Middle frontal gyrus (tissue), 1 donor: Measurements from ENCODE around the gene KIF21B.
"Not testable (repeated sequence)": the region's sequence is repeated elsewhere in the genome, so short reads cannot be mapped to it uniquely, and the experiment has no call there.

ENCODE experiments used
- DNase-seq: peaks from one replicate; pipeline ENCODE4 v3.0.0-alpha.2; 2015; ENCODE audit warnings: low spot score; ENCODE audit errors: extremely low spot score

Gene KIF21B

DNA sequence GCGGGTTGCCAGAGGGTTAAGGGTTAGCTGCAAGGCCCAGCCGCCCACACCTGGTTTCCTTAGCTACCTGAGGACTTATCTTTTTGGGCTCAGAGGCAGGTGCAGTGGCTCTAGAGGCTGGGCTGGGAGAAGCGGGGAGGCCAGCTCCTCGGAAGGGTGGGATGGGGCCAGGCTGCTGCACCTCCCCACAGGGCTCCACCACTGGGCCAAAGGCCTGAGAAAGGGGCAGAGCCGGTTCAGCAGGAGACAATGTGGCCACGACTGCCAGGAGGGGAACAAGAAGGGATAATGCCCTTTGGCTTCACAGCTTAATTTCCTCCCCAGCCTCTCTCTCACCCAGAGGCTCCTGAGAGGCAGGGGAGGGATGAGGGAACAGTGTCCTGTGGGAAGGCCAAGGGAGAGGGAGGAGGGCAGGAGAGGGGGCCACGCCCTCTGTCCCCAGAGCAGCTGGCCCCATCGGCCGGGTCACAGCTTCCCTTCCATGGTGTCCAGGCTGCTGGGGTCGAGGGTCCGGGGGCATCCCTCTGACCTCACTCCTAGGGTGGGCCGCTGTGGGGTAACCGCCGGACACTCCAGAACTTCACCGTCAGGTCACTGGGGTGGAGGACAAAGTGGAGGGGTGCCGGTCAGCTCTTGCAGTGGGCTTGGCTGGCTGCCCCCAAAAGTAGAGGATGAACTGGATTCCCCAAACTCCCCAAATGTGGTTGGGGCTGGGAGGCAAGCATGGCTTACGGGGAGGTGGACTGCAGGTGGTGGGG is 50.4 kb downstream of the KIF21B start:
- DNase-seq = no peak

GRCh38 chr1:200971955-200972711 is 51.4 kb downstream of the KIF21B start:
- DNase-seq = peak; percentile 69

DNA sequence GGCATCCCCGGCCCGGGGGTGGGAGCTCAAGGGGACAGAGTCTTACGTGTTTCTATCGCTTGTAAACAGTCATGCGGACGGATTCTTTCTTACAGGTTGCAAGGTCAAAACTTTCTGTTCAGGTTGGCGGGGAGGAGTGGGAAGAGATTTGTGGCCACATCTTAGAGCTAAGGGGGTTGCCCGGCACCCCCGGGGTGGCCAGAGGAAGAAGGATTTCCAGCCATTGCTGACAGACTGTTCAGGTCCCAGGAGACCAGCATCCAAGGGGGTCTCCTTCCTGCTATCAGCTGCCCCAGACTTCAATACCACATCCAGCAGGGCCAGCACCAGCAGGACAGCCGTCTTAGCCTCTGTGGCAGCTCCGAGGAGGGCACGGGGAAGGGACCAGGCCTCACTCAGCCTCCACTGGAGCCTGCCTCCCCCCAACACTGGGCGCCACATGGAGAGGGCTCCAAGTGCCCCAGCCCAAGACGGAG is 52.0 kb downstream of the KIF21B start:
- no peak for DNase-seq

GRCh38 chr1:200970771-200971427 is 52.6 kb downstream of the KIF21B start:
- no peak for DNase-seq

- no peak for DNase-seq
Measured at GRCh38 chr1:200969726-200970561, 53.6 kb downstream of the KIF21B start.

GRCh38 chr1:200968469-200969410 is 54.8 kb downstream of the KIF21B start:
- DNase-seq = no peak

DNA sequence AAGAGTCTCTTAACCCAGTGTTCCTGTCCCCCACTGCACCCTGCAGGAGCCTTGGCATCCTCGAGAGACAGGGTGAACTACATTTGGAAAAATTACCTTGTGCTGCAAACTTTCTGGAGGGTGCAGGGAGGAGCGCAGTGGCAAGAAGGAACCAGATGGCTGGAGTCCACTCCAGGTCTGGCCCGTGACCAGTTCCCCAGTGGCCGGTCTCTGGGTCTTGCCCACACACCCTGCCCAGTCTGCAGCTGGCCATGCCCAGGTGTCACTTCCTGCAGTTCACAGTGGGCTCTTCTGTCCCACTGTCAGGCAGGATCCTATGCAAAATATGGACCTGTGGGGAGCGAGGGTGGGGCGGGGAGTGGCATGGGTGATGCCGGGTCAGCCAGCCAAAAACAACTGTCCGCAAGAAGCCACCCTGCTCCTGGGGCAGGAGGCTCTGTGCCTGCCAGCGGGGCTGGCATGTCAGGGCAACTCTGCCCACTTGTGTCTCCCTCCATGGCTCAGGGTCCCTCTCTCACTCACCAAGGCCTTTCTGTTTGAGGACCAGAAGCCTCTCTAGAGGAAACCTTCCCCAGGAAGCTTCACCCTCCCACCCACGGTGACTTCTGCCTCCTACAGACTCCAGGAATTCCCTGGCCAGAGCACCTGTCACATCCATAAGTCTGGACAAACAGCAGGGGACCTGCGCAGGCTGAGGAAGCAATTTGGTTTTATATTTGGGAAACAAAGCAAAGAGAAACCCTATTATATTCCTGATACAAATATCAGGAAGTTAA is 55.6 kb downstream of the KIF21B start:
- no peak for DNase-seq

DNA sequence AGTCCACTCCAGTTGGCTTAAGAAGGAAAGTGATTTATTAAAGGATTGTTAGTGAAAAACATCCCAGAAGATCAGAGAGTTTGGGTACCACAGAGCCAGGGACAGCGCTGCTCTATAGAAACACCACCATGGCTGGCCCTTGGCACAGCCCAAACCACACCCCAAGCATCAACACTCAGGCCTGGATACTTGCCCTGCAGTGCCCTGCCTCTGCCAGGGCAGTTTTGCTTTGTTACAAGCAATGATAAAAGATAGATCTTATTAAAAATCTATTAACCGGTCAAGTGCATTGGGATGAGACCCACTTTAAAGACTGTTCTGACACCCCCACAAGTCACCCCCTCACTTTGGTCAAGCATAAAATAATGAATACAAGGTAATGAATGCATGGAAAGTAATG is 56.6 kb downstream of the KIF21B start:
- DNase-seq = no peak

DNA sequence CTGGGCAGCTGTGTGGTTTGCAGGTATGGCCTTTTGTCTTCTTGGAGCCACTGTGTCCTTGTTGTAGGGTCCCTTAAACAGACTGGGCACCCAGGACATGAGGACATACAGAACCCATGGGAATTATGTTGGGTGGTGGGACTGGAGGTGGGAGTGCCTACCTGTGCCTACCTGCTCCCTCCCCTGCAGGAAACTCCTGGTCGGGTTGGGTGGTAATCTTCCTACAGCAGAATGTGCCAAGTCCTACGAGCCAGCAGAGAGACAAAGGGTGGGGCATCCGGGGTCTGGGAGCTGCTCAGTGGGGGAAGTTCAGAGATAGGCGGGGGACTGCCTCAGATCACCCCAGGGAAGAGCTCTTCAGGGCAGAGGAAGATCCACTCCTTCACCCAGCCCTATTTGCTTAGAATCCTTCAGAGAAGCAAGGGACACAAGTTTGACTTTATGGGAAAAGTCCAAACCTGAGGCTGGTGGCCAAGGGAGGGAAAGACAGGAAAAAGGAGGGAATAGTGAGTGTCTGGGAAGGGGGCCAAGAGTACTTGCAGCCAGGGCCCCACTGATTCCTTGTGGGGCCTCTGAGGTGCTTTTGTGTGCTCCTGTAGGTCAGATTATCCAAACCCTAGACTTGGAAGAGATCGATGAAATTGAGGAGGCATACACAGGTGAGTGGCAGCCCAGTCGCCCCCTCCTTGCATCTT is 58.3 kb downstream of the KIF21B start:
- no peak for DNase-seq

DNA sequence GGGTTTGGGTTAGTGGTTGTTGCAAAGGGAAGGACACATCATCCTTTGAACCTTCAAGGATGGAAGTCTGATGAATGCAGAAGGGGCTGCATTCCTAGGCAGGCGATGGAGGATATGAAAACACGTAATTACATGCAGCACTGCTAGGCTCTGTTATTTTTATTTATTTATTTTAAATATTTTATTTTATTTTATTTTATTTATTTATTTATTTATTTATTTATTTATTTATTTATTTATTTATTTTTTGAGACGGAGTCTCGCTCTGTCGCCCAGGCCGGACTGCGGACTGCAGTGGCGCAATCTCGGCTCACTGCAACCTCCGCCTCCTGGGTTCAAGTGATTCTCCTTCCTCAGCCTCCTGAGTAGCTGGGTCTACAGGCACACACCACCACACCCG is 59.6 kb downstream of the KIF21B start:
- DNase-seq = not testable (repeated sequence)

DNA sequence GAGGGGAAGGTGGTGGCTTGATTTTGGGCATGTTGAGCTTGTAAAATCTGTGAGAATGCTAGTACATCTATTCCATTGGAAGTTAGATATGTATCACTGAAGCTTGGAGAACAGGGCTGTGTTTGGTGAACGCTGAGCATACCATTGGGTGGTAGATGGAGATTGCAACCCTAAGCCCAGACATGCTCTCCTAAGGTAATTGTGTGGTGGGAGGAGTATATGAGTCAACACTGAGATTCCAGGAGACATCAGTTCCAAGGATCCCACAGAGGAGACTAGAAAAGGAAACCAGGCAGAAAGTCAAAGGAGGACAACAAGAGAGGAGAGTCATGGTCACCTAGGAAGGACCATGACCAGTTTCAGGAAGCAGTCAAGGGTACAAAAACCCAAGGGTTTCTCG is 60.4 kb downstream of the KIF21B start:
- no peak for DNase-seq

- no peak for DNase-seq
Measured at GRCh38 chr1:200962631-200963030, 60.9 kb downstream of the KIF21B start.

- DNase-seq = not testable (repeated sequence)
Measured at GRCh38 chr1:200962151-200962550, 61.4 kb downstream of the KIF21B start.

GRCh38 chr1:200960948-200961340 is 62.6 kb downstream of the KIF21B start:
- no peak for DNase-seq

GRCh38 chr1:200960236-200960947 is 63.1 kb downstream of the KIF21B start:
- no peak for DNase-seq

DNA sequence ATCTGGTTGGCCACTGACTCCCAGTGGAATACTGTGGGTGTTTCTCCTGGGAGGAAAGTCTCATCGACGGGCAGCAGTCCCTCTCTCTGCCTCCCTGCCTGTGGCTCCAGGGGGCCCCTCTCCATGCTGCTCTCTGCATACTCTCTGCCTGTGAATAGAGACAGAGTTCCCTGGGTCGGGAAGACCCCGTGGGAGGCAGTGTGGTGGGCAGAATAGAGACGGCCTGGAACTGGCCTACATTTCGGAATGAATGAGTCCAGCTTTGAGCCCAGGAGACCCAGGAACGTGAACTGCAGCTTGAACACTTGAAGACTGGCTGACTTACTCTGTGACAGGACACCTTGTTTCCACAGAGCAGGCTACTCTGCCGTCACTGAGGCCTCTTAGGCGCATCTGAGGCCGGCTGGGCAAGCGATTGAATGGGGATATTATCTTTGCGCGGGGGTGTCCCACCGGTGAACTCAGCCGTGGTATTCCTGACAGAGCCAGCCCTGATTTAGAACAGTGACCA is 64.0 kb downstream of the KIF21B start:
- no peak for DNase-seq

GRCh38 chr1:200958597-200958996 is 64.9 kb downstream of the KIF21B start:
- DNase-seq = no peak

- no peak for DNase-seq
Measured at GRCh38 chr1:200954434-200954833, 69.1 kb downstream of the KIF21B start.
